GM19239 (cell line): ENCODE measurements around the gene SYCE3.

Experiments
- DNase-seq: peaks from one replicate; pipeline ENCODE4 v3.0.0; 2011; ENCODE audit warnings: low spot score; ENCODE audit not compliant: insufficient read length
- FAIRE-seq: peaks from 2 replicates; lab custom pipeline; 2011; peaks lifted over from hg19 to GRCh38; lab: Jason Lieb, UNC

SYCE3 gene

DNA sequence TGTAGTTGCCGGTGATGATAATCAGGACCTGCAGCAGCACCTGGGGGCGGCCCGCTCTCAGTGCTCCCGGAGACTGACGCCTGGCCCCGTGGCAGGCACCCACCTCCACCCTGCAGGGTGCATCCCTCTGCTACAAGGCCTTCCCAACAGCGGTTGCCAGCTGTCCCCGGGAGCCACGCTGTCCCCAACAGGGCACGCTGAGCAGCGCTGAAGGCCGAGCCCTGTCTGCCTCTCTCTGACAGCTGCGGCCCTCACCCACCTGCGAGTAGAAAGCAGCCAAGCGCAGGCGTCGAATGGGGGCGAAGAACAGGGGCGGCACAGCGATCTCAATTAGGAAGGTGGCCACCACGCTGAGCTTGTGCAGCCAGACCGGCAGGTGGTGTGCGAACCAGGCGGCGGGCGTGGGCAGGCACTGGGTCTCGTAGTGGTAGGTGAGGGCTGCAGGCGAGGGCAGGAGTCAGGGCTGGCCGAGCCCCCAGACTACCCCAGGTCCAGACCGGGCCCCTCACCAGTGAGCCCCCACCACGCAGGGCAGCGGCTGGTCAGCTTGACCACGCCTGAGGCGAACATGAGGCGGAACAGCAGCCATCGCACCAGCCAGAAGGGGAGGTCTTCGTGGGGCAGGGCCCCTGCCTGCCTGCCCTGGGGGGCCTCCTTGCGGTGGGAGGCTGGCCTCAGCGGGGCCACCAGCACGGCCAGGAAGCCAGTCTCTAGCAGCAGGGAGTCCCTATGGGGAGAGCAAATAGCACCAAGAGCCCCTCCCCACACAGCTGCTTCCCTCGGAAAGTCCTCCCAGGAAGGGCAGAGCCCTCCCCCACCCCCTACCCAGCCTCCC lies 56.7 kb downstream of the SYCE3 start:
- no peak for DNase-seq

DNA sequence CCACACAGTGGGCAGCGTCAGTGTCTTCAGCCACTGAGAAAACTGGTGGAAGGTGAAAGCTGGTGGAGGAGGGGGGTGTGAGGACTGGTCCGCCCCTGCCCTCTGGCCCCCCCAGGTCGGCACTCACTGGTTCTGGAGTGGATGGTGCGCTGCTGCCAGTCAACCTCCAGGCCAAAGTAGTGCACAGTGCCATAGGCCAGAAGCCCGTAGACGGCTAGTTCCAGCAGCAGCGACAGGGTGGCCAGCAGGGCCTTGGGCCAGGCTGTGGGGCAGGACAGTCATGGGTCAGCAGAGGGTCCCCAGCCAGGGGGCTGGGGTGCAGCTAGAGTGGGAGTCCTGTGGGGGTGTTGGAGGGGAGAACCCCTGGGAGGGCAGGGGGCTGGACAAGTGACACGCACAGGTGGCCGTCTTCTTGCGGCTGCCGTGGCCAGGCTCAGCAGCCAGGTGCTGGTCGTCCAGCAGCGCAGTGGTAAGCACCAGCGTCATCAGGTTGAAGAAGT lies 57.4 kb downstream of the SYCE3 start:
- FAIRE-seq, result no peak
- no peak for DNase-seq

More for the DNA sequence above, 56.7 kb downstream of the SYCE3 start:
- FAIRE-seq, result no peak

DNA sequence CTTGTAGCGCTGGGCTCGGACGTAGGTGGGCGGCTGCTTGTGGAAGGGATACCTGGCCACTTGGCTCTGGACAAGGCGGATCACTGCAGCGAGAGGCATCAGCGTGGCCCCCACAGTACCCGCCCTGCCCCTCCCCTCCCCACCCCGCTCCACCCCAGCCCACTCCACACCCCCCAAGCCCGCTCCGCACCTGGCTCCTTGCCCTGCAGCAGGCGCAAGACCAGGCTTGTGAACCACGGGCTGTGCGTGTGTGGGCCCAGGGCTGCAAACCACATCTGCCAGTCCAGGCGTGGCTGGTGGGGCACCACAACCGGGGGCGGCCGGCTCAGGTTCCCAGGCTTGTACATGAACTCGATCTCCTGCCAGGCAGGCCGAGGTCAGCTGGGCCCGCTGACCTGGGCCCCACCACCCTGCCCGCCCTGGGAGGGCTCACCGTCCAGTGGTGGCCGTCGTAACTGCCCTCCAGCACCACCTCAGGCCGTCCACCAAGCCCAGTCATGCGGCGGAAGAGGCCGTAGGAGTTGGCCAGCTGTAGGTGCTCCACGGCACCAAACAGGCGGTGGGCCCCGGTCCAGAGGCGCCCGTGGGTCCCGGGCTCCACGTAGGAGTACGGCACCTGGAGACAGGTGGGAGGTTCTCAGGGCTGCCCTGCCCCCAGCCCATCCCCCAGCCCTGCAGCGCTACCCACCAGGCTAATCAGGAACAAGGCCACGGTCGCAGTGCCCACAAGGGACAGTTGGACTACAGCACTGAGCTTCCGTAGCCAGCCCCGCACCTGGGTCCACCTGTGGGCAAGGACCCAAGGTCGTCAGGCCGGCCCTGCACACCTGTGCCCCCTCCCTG lies 58.1 kb downstream of the SYCE3 start:
- DNase-seq (no peak), FAIRE-seq (no peak)

DNA sequence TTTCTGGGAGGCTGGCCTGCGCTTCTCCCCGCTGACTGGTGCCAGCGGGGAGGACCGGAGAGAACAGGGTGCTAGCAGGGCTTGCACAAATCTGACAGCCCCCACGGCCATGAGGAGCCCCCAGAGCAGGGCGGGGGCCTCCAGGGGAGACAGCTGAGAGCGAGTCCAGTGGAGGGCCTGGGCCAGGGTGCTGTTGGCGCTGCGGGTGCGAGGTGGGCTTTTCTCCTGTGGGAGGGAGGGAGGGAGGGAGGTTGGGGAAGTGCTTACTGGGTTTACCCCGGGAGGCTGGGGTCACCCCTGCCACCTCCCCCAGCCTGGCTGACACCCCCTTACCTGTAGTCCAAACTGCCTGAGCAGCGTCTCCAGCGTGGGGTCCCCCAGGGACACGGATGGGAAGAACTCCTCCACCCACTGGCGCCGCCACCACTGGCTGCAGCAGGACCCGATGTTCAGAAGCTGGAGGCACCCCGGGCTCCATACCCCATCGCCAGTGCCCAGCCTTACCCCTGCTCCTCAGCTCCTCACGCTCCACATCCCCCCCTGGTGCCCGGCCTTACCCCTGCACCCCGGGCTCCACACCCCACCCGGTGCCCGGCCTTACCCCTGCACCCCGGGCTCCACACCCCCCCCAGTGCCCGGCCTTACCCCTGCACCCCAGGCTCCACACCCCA lies 59.1 kb downstream of the SYCE3 start:
- DNase-seq (no peak), FAIRE-seq (no peak)

DNA sequence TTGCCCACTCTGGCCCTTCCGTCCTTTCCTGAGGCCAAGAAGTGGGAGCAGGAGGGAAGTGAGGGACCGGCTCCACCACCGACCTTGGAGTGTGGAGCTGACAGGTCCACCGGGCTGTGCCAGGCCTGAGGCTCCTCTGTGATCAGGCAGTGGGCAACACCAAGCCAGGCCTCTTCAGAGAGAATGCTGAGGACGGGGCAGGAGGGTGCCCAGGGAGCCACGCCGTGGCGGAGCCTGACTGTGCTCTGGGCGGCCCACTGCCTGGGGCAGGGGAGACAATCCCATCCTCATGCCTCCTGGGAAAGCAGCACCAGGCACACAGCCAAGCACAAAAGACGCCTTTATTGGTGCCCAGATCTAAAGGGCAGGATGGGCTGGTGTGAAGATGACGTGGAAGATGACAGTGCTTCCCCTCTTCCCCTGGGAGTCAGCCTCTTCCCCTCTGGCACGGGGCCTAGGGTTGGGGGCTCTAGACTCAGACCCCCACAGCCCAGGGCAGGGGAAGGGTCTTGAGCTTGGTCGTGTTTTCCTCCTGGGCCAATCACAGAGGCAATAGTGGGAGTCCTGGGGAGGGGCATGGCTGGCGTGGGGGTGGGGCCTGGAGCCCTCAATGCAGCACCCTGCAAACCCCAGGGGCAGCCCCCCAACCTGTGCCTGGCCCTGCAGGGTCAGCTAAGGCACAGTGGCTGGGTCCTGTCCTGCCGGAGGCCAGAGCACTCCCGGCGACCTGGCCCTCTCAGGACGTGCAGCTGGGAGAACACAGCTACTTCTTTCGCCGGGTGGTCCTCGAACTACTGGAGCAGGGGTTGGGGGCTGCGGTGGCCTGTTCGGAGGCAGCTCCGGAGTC lies 59.9 kb downstream of the SYCE3 start:
- DNase-seq (no peak), FAIRE-seq (no peak)

DNA sequence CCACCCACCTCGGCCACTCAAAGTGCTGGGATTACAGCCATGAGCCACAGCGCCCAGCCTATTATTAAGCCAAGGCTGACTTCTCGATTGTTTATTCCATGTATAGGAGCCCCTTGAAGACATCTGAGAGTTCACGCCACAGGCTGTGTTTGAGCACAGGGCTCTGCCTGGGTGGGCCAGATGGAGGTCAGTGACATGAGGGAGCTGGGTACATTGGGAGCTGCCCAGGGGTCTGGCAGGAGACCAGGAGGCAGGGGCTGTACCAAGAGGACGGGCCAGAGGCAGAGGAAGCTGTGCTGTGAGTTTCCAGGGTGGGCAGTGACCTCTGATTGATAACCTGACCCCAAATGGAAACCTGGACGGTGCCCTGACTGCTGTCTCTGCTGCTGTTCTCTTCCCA lies 60.6 kb downstream of the SYCE3 start:
- DNase-seq (no peak), FAIRE-seq (no peak)
